OCI-LY7 (cell line): ENCODE results near the gene GPR55. TPM values are rescaled to one million over a fixed set of nuclear protein-coding genes. Genes with fewer than 3 reads are reported as not detected.

Experiments used
- BruUV-seq: library from RNA; stranded (reverse); fragments of 400-500 nt; replicated peaks from 2 replicates; lab custom pipeline; 2021; lab: Mats Ljungman, UMichigan
- CTCF ChIA-PET: fragments of 300-600 bp; sonication (Branson Sonifier 250); formaldehyde crosslinking; loops from one replicate; lab custom pipeline; 2022; ENCODE audit warnings: antibody characterized with exemption; ENCODE audit not compliant: unreplicated experiment; lab: Charles Lee
- POLR2A ChIA-PET: fragments of 300-600 bp; sonication (Branson Sonifier 250); formaldehyde crosslinking; loops from one replicate; lab custom pipeline; 2022; ENCODE audit warnings: antibody characterized with exemption; lab: Charles Lee
- DNase-seq: peaks from one replicate; pipeline ENCODE4 v3.0.0-alpha.2; 2015; ENCODE audit warnings: low spot score
- H2AFZ ChIP-seq: fragments of 200-600 bp; sonication (generic), shearing (Covaris generic); 2 replicates; pipeline ENCODE4 v1.6.1; 2014; ENCODE audit warnings: mild to moderate bottlenecking, antibody characterized with exemption, low read length, moderate library complexity
- H3K27ac ChIP-seq: fragments of 200-600 bp; sonication (generic); 2 replicates; pipeline ENCODE4 v1.5.1; 2014; ENCODE audit warnings: mixed run types, low read depth, mild to moderate bottlenecking, moderate library complexity, low read length, inconsistent platforms; ENCODE audit not compliant: poor library complexity, severe bottlenecking
- H3K36me3 ChIP-seq: fragments of 200-600 bp; sonication (generic); 2 replicates; pipeline ENCODE4 v1.6.1; 2014; ENCODE audit warnings: mild to moderate bottlenecking, antibody characterized with exemption, low read length, moderate library complexity, mixed read lengths; ENCODE audit not compliant: insufficient read depth
- H3K4me1 ChIP-seq: fragments of 200-600 bp; sonication (generic); 2 replicates; pipeline ENCODE4 v1.5.1; 2014; ENCODE audit warnings: mild to moderate bottlenecking, low read length; ENCODE audit not compliant: insufficient read depth, poor library complexity, severe bottlenecking
- H3K4me2 ChIP-seq: fragments of 200-600 bp; sonication (generic); 2 replicates; pipeline ENCODE4 v1.6.1; 2014; ENCODE audit warnings: mild to moderate bottlenecking, low read length
- H3K4me3 ChIP-seq: fragments of 200-600 bp; sonication (generic); 2 replicates; pipeline ENCODE4 v1.5.1; 2014; ENCODE audit warnings: mild to moderate bottlenecking, low read depth, low read length; ENCODE audit not compliant: poor library complexity, severe bottlenecking
- H3K79me2 ChIP-seq: fragments of 200-600 bp; sonication (generic); 2 replicates; pipeline ENCODE4 v1.6.1; 2016; ENCODE audit warnings: low read depth, mild to moderate bottlenecking, low read length, moderate library complexity, mixed read lengths; ENCODE audit not compliant: insufficient read depth
- H3K9me2 ChIP-seq: fragments of 200-600 bp; sonication (generic); 2 replicates; pipeline ENCODE4 v1.6.1; 2016; ENCODE audit warnings: mild to moderate bottlenecking, low read length, mixed read lengths; ENCODE audit not compliant: insufficient read depth
- H3K9me3 ChIP-seq: fragments of 200-600 bp; sonication (generic); 2 replicates; pipeline ENCODE4 v1.6.1; 2014; ENCODE audit warnings: mild to moderate bottlenecking, mixed run types, low read length, mixed read lengths
- H4K20me1 ChIP-seq: fragments of 200-600 bp; sonication (generic); 2 replicates; pipeline ENCODE4 v1.6.1; 2014; ENCODE audit warnings: mild to moderate bottlenecking, antibody characterized with exemption, low read length, moderate library complexity, mixed read lengths; ENCODE audit not compliant: insufficient read depth
- CTCF ChIP-seq: fragments of 200-600 bp; sonication (generic); conservative IDR thresholded peaks from 2 replicates; pipeline ENCODE4 v1.5.1; 2014; ENCODE audit warnings: mild to moderate bottlenecking, antibody characterized with exemption, low read length, moderate library complexity, mixed read lengths
- EZH2phosphoT487 ChIP-seq: fragments of 200-600 bp; sonication (generic); IDR thresholded peaks from 2 replicates; pipeline ENCODE4 v1.6.1; 2018; ENCODE audit warnings: low read depth, borderline replicate concordance, mild to moderate bottlenecking, mixed run types, antibody characterized with exemption, low read length, moderate library complexity, mixed read lengths
- intact Hi-C: fragments of 100-400 bp; cut with micrococcal nuclease; formaldehyde crosslinking; loops from one replicate; pipeline ENCODE4 v1.10.0; 2022; ENCODE audit not compliant: unreplicated experiment
- total RNA-seq, 2 experiments: library from RNA; depleted of rRNA in 1 of 2; stranded (reverse); fragments of >200 nt in 1 of 2; shearing (Covaris generic) in 1 of 2; gene quantifications; 2 replicates each; pipeline ENCODE4 v1.2.3, GENCODE V29; 2014 to 2022

GPR55 gene
- total RNA-seq, 2 experiments from 2014 or later, result 0.22 TPM; not detected in 1

- ChIA-PET POLR2A (no interaction called here), CTCF (no interaction called here)
Measured at GRCh38 chr2:230873661-230874401, 51.2 kb downstream of the GPR55 start.

GRCh38 chr2:230872968-230873660 lies 51.9 kb downstream of the GPR55 start:
- Histone ChIP-seq H3K4me2 (peak overlapping the region; percentile 31), H3K9me3 (no peaks in the 10 kb centered on the region), H3K36me3 (no peaks in the 10 kb centered on the region), H3K9me2 (no peaks in the 10 kb centered on the region), H3K27ac (no peak overlapping the region), H4K20me1 (no peaks in the 10 kb centered on the region; the same call in 1 of the 2 replicates), H3K4me3 (no peak overlapping the region), H3K4me1 (peaks cover 19% of the 10 kb centered on the region), H2AFZ (no peak overlapping the region), H3K79me2 (no peaks in the 10 kb centered on the region)
- ChIA-PET CTCF (interaction anchor here (0.6 kb wide), 1 partner anchor 10 kb away, joined by 3 read pairs; no protein-coding TSS in a partner anchor), POLR2A (interaction anchor here (0.9 kb wide), 1 partner anchor 49 kb away, joined by 3 read pairs; no protein-coding TSS in a partner anchor)
- TF ChIP-seq EZH2phosphoT487, result no peak
- TF ChIP-seq CTCF, result no peak
- peak; percentile 73 for DNase-seq
- BruUV-seq, result no TSS peak
- intact Hi-C loops, result no loop called here

More at GRCh38 chr2:230873661-230874401, 51.2 kb downstream of the GPR55 start:
- H3K9me3 ChIP-seq, result no peaks in the 10 kb centered on the region
- intact Hi-C loops, result no loop called here
- H3K4me1 ChIP-seq, result peaks cover 19% of the 10 kb centered on the region
- no peak overlapping the region for H3K27ac ChIP-seq
- H4K20me1 ChIP-seq, result no peaks in the 10 kb centered on the region; the same call in 1 of the 2 replicates
- no TSS peak for BruUV-seq
- no peaks in the 10 kb centered on the region for H3K79me2 ChIP-seq
- no peaks in the 10 kb centered on the region for H3K9me2 ChIP-seq
- no peak overlapping the region for H2AFZ ChIP-seq
- H3K36me3 ChIP-seq, result no peaks in the 10 kb centered on the region
- TF ChIP-seq CTCF (no peak), EZH2phosphoT487 (no peak)
- peak; percentile 62 for DNase-seq
- H3K4me3 ChIP-seq, result no peak overlapping the region
- peak overlapping the region; percentile 31 for H3K4me2 ChIP-seq
